H54 (cell line): ENCODE measurements around the gene EFR3B.
"Not testable (repeated sequence)": the region's sequence is repeated elsewhere in the genome, so short reads cannot be mapped to it uniquely, and the experiment has no call there.

ENCODE experiments used
- DNase-seq: peaks from one replicate; pipeline ENCODE4 v3.0.0; 2011; ENCODE audit warnings: low spot score, mixed read lengths; ENCODE audit not compliant: insufficient read length
- FAIRE-seq: peaks from 3 replicates; lab custom pipeline; 2011; peaks lifted over from hg19 to GRCh38; lab: Jason Lieb, UNC
- POLR2A ChIP-seq: IDR thresholded peaks from 2 replicates; pipeline ENCODE4 v1.6.1; 2011; ENCODE audit warnings: low read depth, mild to moderate bottlenecking, low read length

Gene EFR3B

DNA sequence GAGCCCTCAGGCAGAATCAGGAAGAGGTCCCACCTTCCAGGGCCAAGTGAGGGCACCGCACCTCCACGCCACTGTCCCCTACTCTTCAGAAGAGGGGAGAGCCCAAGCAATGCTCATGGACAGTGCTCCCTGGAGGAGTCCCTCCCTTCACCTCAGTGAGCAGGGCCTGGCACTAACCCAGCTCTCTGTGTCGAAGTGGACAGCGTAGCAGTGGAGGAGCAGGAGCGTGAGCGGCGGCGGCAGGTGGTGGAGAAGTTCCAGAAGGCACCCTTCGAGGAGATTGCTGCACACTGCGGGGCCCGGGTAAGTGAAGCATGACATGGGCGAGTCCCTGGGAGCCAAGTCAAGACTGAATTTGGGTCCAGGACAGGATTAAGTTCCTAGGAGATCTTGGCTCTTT, 109.8 kb downstream of the EFR3B start:
- FAIRE-seq (no peak), DNase-seq (no peak)
- no peak for TF ChIP-seq POLR2A

DNA sequence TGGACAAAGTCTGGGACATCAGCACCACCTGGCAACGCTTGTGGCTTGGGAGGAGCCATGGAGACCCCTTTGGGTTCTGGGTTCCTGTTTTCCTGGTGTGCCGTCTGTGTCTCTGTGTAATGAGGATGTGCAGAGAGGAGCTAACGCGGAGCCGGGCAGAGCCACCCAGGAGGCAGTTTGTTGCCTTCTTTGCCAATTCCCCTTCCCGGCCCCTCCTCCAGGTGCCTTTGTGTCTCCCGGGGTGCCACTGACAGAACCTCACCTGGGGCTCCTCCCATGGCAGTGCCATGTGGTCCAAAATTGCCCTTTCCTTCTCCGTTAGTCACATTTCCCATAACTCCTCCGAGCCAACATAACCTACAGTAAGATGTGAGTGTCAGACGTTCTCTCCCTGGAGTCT, 113.5 kb downstream of the EFR3B start:
- TF ChIP-seq POLR2A = no peak
- no peak for DNase-seq
- no peak for FAIRE-seq

DNA sequence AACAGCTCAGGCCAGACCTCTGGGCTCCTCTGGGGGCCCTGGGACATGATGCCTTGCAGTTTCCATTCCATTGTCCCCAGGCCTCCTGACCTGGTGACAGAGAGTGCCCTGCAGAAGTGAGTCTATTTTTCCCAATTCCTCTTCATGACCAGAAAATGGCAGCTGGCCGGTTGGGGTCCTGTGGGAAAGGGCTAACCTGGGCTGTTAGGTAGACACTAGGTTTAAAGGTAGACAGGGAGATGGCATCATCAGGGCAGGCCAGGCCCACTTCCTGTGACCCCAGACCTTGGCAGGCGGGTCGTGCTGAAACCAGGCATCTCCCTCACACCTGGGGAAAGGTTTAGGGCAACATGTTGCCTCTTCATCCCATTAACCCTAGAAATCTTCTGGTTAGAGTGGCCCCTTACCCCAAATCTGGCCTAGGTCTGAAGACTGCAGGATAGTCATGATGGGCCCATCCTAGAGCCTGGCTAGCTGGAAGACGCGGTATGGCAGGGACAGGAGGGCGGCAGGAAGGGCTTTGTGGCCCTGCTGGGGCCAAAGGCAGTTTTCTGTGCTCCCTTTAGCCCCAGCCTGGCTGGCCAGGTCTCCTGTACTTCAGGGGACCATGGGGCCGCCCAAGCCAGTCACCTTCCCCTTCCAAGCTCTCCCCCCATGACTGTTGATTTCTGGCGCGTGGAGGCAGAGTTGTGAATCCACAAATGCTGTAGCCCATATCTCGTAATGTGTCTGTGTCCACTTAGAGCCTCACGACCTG, 116.4 kb downstream of the EFR3B start:
- TF ChIP-seq POLR2A = no peak
- DNase-seq (no peak), FAIRE-seq (no peak)

DNA sequence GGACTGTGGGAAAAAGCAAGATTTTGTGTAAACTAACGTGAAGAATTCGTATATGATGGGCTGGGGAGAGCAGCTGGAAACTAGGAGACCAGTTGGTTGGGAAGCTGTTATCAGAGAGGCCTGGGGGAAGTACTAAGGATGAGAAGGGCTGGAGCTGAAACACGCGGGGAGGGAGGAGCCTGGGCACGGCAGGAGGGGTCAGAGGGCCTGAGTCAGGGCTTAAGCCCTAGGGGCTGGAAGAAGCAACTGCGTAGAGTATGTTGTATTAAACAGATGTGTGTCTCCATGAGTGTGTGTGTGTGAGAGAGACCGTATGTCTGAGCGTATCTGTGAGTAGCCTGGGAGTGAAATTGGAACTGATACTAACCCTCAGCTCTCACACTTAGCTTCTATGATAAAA, 118.1 kb downstream of the EFR3B start:
- DNase-seq (peak; percentile 34), FAIRE-seq (no peak)
- no peak for TF ChIP-seq POLR2A

DNA sequence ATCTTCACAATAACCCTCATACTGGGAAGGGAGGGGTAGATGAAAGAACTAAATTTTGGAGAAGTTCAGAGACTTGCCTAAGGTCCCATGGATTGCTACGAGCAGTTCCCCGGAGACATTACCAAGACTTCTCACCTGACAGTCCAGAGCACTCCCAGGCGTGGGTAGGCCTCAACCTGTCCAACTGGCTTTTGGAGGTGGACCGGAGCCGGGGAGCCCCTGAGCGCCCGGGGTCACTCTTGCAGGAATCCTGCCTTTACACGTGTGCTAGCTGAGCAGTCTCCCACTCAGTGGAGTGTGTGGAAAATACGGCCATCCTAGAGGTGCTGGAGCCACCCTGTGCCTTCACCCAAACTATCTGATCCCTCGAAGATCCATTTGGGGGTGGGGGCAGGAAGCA, 118.5 kb downstream of the EFR3B start:
- DNase-seq (no peak), FAIRE-seq (no peak)
- no peak for TF ChIP-seq POLR2A

DNA sequence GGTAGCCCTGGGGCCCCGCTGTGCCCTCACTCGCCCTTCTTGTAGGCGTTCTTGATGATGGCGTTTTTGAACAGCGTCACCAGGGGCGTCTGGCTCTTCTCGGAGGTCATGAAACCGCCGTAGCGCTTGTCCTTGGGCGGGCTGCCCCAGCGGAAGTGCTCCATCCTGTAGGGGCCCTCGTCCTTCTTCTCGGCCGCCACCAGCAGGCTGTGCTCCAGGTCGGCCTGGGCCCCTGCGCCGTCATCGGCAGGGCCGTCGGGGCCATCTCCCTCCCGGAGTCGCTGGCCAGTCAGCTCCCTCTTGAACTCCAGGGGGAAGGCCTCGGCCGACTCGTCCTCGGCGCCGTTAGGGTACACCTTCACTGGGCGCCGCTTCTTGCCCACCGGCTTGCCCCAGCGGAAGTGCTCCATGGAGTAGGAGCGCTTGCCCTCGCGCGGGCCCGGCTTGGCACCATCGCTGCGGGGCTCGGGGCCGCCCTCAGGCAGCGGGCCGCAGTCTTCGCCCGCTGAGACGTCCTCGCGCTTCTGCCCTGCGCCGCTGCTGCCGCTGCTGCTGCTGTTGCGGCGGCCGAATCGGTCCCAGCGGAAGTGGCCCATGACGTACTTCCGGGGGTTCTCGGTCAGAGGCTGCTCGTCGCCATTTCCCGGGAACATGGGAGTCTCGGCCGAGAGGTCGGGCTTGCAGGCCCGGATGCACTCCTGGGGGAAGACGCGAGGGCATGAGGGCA, 119.3 kb downstream of the EFR3B start:
- FAIRE-seq = no peak
- no peak for DNase-seq
- no peak for TF ChIP-seq POLR2A

DNA sequence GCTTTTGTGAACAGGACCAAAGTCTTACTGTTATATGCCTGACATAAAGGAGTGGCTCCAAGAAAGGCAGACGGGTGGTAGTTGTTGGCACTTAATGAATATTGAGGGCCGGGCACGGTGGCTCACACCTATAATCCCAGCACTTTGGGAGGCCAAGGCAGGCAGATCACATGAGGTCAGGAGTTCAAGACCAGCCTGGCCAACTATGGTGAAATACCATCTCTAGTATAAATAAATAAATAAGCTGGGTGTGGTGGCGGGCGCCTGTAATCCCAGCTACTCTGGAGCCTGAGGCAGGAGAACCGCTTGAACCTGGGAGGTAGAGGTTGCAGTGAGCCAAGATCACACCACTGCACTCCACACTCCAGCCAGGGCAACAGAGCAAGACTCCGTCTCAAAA, 120.2 kb downstream of the EFR3B start:
- not testable (repeated sequence) for DNase-seq, FAIRE-seq

DNA sequence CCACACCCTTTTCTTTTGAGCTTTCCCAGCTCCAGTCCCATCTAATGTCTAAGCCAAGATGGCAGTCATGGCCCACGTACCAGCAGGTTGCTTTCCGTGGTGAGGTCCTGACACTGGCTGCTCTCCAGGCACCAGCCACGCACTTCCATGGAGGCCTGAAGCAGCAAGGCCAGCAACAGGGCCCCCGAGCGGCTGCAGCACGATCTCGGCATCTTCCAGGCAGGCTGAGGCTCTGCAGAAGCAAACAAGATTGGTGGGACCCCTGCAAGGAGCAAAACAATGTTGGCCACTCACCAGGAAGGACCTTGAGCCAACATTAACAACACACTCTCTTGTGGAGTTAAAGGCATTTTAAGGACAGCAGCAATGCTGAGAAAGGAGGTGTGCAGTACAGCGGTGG, 122.7 kb downstream of the EFR3B start:
- no peak for DNase-seq
- TF ChIP-seq POLR2A = no peak
- no peak for FAIRE-seq

DNA sequence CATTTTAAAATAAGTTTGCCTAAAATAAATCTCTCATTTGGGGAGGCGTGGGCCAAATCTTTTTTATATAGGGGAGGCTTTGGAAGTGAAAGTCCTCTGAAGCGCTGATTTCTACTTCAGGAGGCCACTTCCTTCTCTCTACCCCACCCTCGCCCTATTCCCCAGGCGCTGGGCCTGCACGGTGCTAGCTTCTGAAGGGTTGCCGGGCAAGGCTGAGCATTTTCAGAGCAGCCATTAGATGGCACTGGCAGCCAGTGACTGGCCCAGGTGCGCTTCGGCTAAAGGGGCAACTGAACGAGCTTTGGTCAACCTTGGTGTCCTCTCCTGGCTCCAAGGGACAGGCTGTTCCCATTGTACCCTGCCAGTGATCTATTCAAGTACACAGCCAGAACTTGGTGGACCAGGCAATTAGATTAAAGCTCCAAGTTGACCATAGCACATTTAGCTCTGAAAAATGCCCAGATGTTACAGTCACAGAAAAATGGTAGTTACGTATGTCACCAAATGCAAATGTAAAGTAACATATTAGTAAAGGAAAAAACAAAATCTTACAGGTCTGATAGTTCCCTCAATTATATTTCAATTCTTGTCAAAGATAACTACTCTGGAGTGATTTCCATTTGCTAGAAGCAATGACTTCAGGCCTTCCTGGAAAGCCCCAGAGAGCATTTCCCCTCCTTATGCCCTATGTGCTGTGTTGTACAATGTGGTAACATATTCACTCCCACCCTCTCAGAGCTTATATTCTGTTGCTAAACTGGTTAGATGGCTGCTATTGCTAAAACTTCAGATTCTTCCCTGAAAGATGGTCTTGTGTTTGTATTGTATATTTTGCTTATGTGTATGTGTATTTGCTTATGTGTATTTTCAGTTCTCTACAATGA, 124.4 kb downstream of the EFR3B start:
- DNase-seq (no peak), FAIRE-seq (no peak)
- no peak for TF ChIP-seq POLR2A

DNA sequence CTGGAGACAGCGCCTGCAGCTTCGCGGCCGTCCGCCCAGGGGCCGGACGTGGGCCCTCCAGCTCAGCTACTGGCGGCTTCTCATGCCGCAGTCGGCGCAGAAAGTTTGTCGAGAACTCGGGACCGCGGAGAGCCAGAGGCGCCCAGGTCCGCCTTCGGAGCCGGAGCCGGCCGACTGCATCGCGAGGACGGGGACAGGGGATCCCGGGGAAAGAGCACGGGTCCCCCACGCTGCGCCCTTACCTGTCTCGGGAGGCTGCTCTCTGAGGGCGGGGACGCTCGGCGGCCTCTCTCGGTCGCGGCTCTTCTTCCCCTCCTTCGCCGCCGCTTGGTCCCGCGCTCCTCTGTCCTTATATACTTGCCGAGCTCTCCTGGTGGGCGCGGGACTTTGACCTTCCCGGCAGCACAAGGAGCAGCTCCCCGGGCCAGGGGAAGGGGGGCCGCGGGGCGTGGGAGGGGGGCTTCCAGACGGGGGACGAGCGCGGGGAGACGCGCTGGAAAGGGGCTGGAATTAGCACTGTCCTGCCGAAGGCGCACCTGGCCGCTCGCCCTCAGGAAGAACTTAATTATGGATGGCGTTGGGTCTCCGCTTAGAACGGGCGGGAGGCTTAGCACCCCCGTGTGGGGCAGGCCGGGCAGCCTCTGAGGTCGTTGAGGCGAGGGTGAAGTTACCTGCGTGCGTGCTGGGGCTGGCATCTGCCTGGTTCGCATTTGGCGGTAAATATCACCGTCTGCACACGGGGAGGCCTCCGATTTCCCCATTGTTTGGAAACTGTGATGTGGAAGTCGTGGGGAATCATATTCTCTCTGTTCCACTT, 126.6 kb downstream of the EFR3B start, which contains the start of gene POMC:
Gene POMC (minus strand): TSS at position 325 of the 817 bp plus-strand sequence. CDS start 3,808 bp downstream, outside the sequence.
- FAIRE-seq (no peak), DNase-seq (no peak)
- TF ChIP-seq POLR2A = no peak

DNA sequence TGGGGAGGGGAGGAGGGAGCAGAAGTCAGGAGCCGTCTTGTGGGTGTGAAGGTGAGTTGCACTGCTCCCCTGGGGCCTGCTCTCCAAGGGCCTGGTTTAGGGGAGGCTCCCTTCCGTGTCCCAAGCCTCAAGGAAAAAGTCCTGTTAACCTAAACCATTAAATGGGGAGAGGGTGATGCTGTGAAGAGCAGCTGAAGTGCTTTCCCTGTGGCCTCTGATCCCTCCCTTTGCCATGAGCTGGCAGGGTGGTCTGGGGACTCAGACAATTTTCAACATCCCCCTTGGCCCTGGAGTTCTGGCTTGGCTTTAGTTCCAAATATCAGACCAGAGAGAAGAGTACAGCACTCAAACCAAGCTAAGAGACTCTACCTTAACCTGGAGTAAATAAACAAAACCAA, 127.2 kb downstream of the EFR3B start:
- DNase-seq (no peak), FAIRE-seq (no peak)
- no peak for TF ChIP-seq POLR2A

DNA sequence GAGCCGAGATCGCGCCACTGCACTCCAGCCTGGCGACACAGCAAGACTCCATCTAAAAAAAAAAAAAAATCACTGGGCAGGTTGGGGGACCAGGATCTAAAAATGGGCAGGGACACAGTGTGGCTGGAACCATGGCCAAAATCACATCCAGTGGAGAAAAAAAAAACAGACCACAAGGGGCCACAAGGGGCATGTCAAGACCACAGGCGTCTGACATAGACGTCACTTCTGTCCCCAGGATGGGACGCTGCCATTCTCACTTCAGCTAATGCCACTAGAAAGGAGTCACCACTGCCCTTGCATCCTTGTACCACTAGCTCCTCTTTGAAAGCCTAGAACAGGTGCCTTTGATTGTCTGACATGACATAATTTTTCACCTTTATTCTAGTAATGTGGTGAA, 129.0 kb downstream of the EFR3B start:
- DNase-seq = no peak
- TF ChIP-seq POLR2A = no peak
- no peak for FAIRE-seq

DNA sequence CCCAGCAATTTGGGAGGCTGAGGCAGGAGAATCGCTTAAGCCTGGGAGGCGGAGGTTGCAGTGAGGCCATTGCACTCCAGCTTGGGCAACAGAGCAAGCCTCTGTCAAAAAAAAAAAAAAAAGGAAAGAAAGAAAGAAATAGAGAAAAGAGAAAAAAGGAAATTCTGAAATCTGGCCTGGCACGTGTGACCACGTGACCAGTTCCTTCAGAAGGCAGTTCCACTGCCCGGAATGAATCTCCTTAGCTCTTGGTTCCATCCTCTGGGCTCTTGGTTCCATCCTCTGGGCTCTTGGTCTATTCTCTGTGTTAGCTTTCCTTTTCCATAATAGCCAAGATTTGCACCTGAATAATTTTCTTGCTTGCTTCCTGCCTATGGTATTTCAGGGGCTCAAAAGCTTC, 131.8 kb downstream of the EFR3B start:
- FAIRE-seq (no peak), DNase-seq (no peak)
- TF ChIP-seq POLR2A = no peak
